HepG2 (cell line): ENCODE data around the gene CXCL6. TPM values are rescaled to one million over a fixed set of nuclear protein-coding genes. Genes with fewer than 3 reads are reported as not detected.

ENCODE experiments used
- ATAC-seq: fragments of 200-7000 bp; cut with Tn5 transposase; 3 replicates; pipeline ENCODE4 v1.9.1; 2020; ENCODE audit warnings: mild to moderate bottlenecking, moderate library complexity
- BruUV-seq: library from RNA; stranded (reverse); fragments of 400-500 nt; replicated peaks from 2 replicates; lab custom pipeline; 2021; lab: Mats Ljungman, UMichigan
- CTCF ChIA-PET: fragments of 300-600 bp; formaldehyde crosslinking; extraction: SDS; loops from one replicate; lab custom pipeline; 2021; ENCODE audit warnings: low total read pairs, inconsistent platforms, low intra/inter-chr PET ratio; lab: Yijun Ruan, JAX
- POLR2A ChIA-PET: fragments of 350-600 bp; sonication (Branson Sonifier 250); formaldehyde crosslinking; loops from one replicate; lab custom pipeline; 2020; ENCODE audit warnings: antibody characterized with exemption, inconsistent platforms; lab: Yijun Ruan, JAX
- DNase-seq: peaks from one replicate; pipeline ENCODE4 v3.0.0-alpha.2; 2015; ENCODE audit warnings: low spot score
- FAIRE-seq: peaks from 3 replicates; lab custom pipeline; 2011; peaks lifted over from hg19 to GRCh38; lab: Jason Lieb, UNC
- H2AFZ ChIP-seq: one replicate; pipeline ENCODE4 v1.6.1; 2011; ENCODE audit warnings: low read length, inconsistent platforms
- H3K27ac ChIP-seq: fragments of 300-600 bp; 3 replicates; pipeline ENCODE4 v1.8.0; 2011; ENCODE audit warnings: mixed run types, mild to moderate bottlenecking, mixed read lengths, low read length, inconsistent platforms; ENCODE audit not compliant: insufficient read depth; ENCODE audit errors: extremely low read length
- H3K27me3 ChIP-seq, 2 experiments: fragments of 200-600 bp in 1 of 2; 2 replicates in 1 of 2; 3 replicates in 1 of 2; pipeline versions ENCODE4 v1.6.0 to v1.8.0; 2011; ENCODE audit warnings: low read length in 2 of 2, mild to moderate bottlenecking in 2 of 2, moderate library complexity in 2 of 2, inconsistent platforms in 1 of 2; ENCODE audit not compliant: insufficient read depth in 2 of 2, control insufficient read depth in 1 of 2
- H3K36me3 ChIP-seq, 2 experiments: fragments of 200-600 bp in 1 of 2; replicated peaks in 1 of 2; 2 replicates in 1 of 2; 3 replicates in 1 of 2; pipeline versions ENCODE4 v1.5.1 to v1.8.0; 2011; ENCODE audit warnings: low read length in 2 of 2, inconsistent platforms in 1 of 2; ENCODE audit not compliant: insufficient read depth in 2 of 2, control insufficient read depth in 1 of 2
- H3K4me1 ChIP-seq: 2 replicates; pipeline ENCODE4 v1.5.1; 2012; ENCODE audit warnings: low read length, inconsistent platforms; ENCODE audit not compliant: insufficient read depth
- H3K4me2 ChIP-seq: 2 replicates; pipeline ENCODE4 v1.6.0; 2011; ENCODE audit warnings: low read depth, low read length, inconsistent platforms
- H3K4me3 ChIP-seq, 3 experiments: fragments of 200-600 bp in 1 of 3; sonication (generic), shearing (Covaris generic) in 1 of 3; replicated peaks in 1 of 3; 2 replicates each; pipeline ENCODE4 v1.5.1; 2011 to 2016; ENCODE audit warnings: low read length in 3 of 3, inconsistent platforms in 2 of 3, low read depth in 2 of 3, mild to moderate bottlenecking in 2 of 3, control low read depth in 1 of 3, mixed read lengths in 1 of 3; ENCODE audit not compliant: insufficient read depth in 1 of 3
- H3K79me2 ChIP-seq: one replicate; pipeline ENCODE4 v1.6.1; 2011; ENCODE audit warnings: low read length, inconsistent platforms; ENCODE audit not compliant: insufficient read depth
- H3K9ac ChIP-seq: 2 replicates; pipeline ENCODE4 v1.6.0; 2011; ENCODE audit warnings: mild to moderate bottlenecking, low read depth, low read length, inconsistent platforms; ENCODE audit not compliant: insufficient read depth
- H3K9me3 ChIP-seq: 2 replicates; pipeline ENCODE4 v1.5.1; 2012; ENCODE audit warnings: mild to moderate bottlenecking, low read length
- H4K20me1 ChIP-seq: 2 replicates; pipeline ENCODE4 v1.6.0; 2011; ENCODE audit warnings: inconsistent platforms, mild to moderate bottlenecking, low read length, moderate library complexity; ENCODE audit not compliant: insufficient read depth
- DNMT3B ChIP-seq: conservative IDR thresholded peaks from 2 replicates; pipeline ENCODE4 v1.6.1; 2016; ENCODE audit warnings: missing biosample characterization, control low read depth
- FOXA3 ChIP-seq: IDR thresholded peaks from 2 replicates; pipeline ENCODE4 v1.6.1; 2016; ENCODE audit warnings: missing genetic modification reagents, missing compliant biosample characterization
- MBNL3 ChIP-seq: fragments of 250-450 bp; sonication (Bioruptor Pico); conservative IDR thresholded peaks from 2 replicates; pipeline ENCODE4 v1.8.0; 2022; ENCODE audit warnings: mild to moderate bottlenecking, inconsistent platforms
- MXI1 ChIP-seq: IDR thresholded peaks from 3 replicates; pipeline ENCODE4 v1.6.1; 2012; ENCODE audit warnings: low read depth, low read length, inconsistent platforms, borderline replicate concordance
- NPAS2 ChIP-seq: sonication (generic); formaldehyde crosslinking; IDR thresholded peaks from 2 replicates; pipeline ENCODE4 v1.8.0; 2022; ENCODE audit warnings: mild to moderate bottlenecking, missing genetic modification reagents, borderline replicate concordance
- SIN3B ChIP-seq: fragments of 150-350 bp; IDR thresholded peaks from 2 replicates; pipeline ENCODE4 v1.6.1; 2014; ENCODE audit warnings: low read length
- SMC3 ChIP-seq: IDR thresholded peaks from 2 replicates; pipeline ENCODE4 v1.6.1; 2011; ENCODE audit warnings: low read length, improper control_type of control experiment
- SNAI1 ChIP-seq: sonication (generic); formaldehyde crosslinking; IDR thresholded peaks from 2 replicates; pipeline ENCODE4 v1.5.0; 2020; ENCODE audit warnings: mild to moderate bottlenecking, missing genetic modification reagents, borderline replicate concordance
- TOE1 ChIP-seq: sonication (generic); formaldehyde crosslinking; IDR thresholded peaks from 2 replicates; pipeline ENCODE4 v1.4.0; 2020; ENCODE audit warnings: mild to moderate bottlenecking, missing genetic modification reagents
- ZFP91 ChIP-seq: sonication (generic); formaldehyde crosslinking; IDR thresholded peaks from 2 replicates; pipeline ENCODE4 v1.9.0; 2022; ENCODE audit warnings: missing genetic modification reagents, mild to moderate bottlenecking, borderline replicate concordance
- ZNF124 ChIP-seq: sonication (generic); formaldehyde crosslinking; IDR thresholded peaks from 2 replicates; pipeline ENCODE4 v1.4.0; 2020; ENCODE audit warnings: missing genetic modification reagents
- ZNF253 ChIP-seq: sonication (generic); formaldehyde crosslinking; IDR thresholded peaks from 2 replicates; pipeline ENCODE4 v1.8.0; 2022; ENCODE audit warnings: mild to moderate bottlenecking, missing genetic modification reagents, borderline replicate concordance
- ZNF34 ChIP-seq: sonication (generic); formaldehyde crosslinking; IDR thresholded peaks from 2 replicates; pipeline ENCODE4 v1.4.0; 2020; ENCODE audit warnings: mild to moderate bottlenecking, missing genetic modification reagents, borderline replicate concordance
- ZNF343 ChIP-seq: sonication (generic); formaldehyde crosslinking; IDR thresholded peaks from 2 replicates; pipeline ENCODE4 v1.4.0; 2020; ENCODE audit warnings: mild to moderate bottlenecking, missing genetic modification reagents
- WGBS: methylation state at CpG from one replicate; pipeline ENCODE4 v1.1.6; 2017; ENCODE audit warnings: low lambda C conversion rate; 5-methylcytosine and 5-hydroxymethylcytosine counted together
- in situ Hi-C: cut with HindIII; loops from 2 replicates; pipeline ENCODE4 v1.10.0; 2017; ENCODE audit warnings: low pct_unique_long_range_greater_than_20kb; ENCODE audit not compliant: extremely low pct_ligation_motif_present
- intact Hi-C: fragments of 100-400 bp; cut with micrococcal nuclease; formaldehyde crosslinking; loops from one replicate; pipeline ENCODE4 v1.10.0; 2022; ENCODE audit not compliant: unreplicated experiment
- polyA plus RNA-seq, 8 experiments: library from polyadenylated mRNA; depleted of rRNA in 3 of 8; stranded (reverse) in 7 of 8; unstranded in 1 of 8; fragments of >200 nt; fragmentation: Illumina TruSeq in 4 of 8; extraction: Trizol in 4 of 8; gene quantifications; 2 replicates each; pipeline versions ENCODE4 v1.2.1 to v1.2.3, GENCODE V29; 2011 to 2016; ENCODE audit warnings: low read depth in 4 of 8, missing spikeins in 1 of 8, mixed read lengths in 1 of 8; ENCODE audit not compliant: insufficient read depth in 1 of 8
- total RNA-seq, 5 experiments: library from RNA; depleted of rRNA; stranded (reverse); fragments of >200 nt; fragmentation: Illumina TruSeq; extraction: Trizol; gene quantifications; 2 replicates each; pipeline ENCODE4 v1.2.3, GENCODE V29; 2016; ENCODE audit warnings: low read depth in 1 of 5
- TF ChIP-seq, protein P1 (sequence below): sonication (generic); formaldehyde crosslinking; IDR thresholded peaks from 2 replicates; pipeline ENCODE4 v1.5.0; 2020; ENCODE audit warnings: mild to moderate bottlenecking, missing genetic modification reagents, borderline replicate concordance

The CXCL6 gene
- total and polyA plus RNA-seq, 2 of the 13 experiments (the other 11 are each of a cell fraction or from before 2014, with no cell fraction given): not detected

DNA sequence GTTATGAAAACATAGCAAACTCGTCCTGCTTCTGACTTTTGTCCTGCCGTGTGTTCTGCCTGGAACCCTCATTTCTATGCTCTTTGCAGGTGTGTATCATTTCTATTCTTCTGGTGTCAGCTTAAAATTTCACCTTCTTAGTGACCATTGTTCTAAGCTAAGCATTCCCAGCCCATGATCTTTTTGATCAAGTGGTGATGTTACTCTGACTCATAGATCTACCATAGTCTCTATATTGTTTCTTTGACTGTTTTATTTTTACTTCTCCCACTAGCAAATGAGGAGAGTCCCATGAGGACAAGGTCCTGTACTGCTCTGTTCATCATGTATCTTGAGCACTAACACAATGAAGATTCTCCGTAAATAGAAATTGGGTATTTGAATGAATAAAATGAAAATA is 14.1 kb upstream of the CXCL6 start:
- Histone ChIP-seq H4K20me1 (no peaks in the 10 kb centered on the region), H3K36me3 (no peaks in the 10 kb centered on the region), H3K27ac (no peak overlapping the region), H3K4me3 (no peak overlapping the region), H3K9me3 (no peaks in the 10 kb centered on the region), H3K27me3 (no peaks in the 10 kb centered on the region; a peak in 1 of 5 replicates), H2AFZ (no peak overlapping the region), H3K4me2 (no peak overlapping the region), H3K79me2 (no peaks in the 10 kb centered on the region), H3K4me1 (no peaks in the 10 kb centered on the region), H3K9ac (no peak overlapping the region)
- POLR2A ChIA-PET: no interaction called here
- FAIRE-seq (no peak), ATAC-seq (no peak), DNase-seq (no peak)
- BruUV-seq: no TSS peak
- WGBS: 29% methylated on average over 3 of the region's 3 CpGs
- in situ Hi-C loops: no loop called here
- TF ChIP-seq NPAS2 (no peak), SNAI1 (CRISPR knock-in tag) (no peak), ZNF343 (CRISPR knock-in tag) (no peak), ZNF253 (CRISPR knock-in tag) (no peak), FOXA3 (no peak), ZNF34 (no peak), ZFP91 (CRISPR knock-in tag) (no peak), MBNL3 (CRISPR knock-in tag) (no peak), SIN3B (no peak), DNMT3B (CRISPR knock-in tag) (no peak), ZNF124 (CRISPR knock-in tag) (no peak), TOE1 (CRISPR knock-in tag) (no peak), MXI1 (no peak), SMC3 (no peak)
- TF ChIP-seq, protein P1, sequence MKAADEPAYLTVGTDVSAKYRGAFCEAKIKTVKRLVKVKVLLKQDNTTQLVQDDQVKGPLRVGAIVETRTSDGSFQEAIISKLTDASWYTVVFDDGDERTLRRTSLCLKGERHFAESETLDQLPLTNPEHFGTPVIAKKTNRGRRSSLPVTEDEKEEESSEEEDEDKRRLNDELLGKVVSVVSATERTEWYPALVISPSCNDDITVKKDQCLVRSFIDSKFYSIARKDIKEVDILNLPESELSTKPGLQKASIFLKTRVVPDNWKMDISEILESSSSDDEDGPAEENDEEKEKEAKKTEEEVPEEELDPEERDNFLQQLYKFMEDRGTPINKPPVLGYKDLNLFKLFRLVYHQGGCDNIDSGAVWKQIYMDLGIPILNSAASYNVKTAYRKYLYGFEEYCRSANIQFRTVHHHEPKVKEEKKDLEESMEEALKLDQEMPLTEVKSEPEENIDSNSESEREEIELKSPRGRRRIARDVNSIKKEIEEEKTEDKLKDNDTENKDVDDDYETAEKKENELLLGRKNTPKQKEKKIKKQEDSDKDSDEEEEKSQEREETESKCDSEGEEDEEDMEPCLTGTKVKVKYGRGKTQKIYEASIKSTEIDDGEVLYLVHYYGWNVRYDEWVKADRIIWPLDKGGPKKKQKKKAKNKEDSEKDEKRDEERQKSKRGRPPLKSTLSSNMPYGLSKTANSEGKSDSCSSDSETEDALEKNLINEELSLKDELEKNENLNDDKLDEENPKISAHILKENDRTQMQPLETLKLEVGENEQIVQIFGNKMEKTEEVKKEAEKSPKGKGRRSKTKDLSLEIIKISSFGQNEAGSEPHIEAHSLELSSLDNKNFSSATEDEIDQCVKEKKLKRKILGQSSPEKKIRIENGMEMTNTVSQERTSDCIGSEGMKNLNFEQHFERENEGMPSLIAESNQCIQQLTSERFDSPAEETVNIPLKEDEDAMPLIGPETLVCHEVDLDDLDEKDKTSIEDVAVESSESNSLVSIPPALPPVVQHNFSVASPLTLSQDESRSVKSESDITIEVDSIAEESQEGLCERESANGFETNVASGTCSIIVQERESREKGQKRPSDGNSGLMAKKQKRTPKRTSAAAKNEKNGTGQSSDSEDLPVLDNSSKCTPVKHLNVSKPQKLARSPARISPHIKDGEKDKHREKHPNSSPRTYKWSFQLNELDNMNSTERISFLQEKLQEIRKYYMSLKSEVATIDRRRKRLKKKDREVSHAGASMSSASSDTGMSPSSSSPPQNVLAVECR (CRISPR knock-in tag): no peak
- intact Hi-C loops: no loop called here
- CTCF ChIA-PET: no interaction called here
